OCI-LY7 (cell line): ENCODE results near the gene ZNF599. TPM values are rescaled to one million over a fixed set of nuclear protein-coding genes. Genes with fewer than 3 reads are reported as not detected.
A peak's percentile ranks its signal among the peaks of the same experiment; 100 is the strongest.

Source experiments
- BruUV-seq: library from RNA; stranded (reverse); fragments of 400-500 nt; replicated peaks from 2 replicates; lab custom pipeline; 2021; lab: Mats Ljungman, UMichigan
- CTCF ChIA-PET: fragments of 300-600 bp; sonication (Branson Sonifier 250); formaldehyde crosslinking; loops from one replicate; lab custom pipeline; 2022; ENCODE audit warnings: antibody characterized with exemption; ENCODE audit not compliant: unreplicated experiment; lab: Charles Lee
- POLR2A ChIA-PET: fragments of 300-600 bp; sonication (Branson Sonifier 250); formaldehyde crosslinking; loops from one replicate; lab custom pipeline; 2022; ENCODE audit warnings: antibody characterized with exemption; lab: Charles Lee
- DNase-seq: peaks from one replicate; pipeline ENCODE4 v3.0.0-alpha.2; 2015; ENCODE audit warnings: low spot score
- H2AFZ ChIP-seq: fragments of 200-600 bp; sonication (generic), shearing (Covaris generic); 2 replicates; pipeline ENCODE4 v1.6.1; 2014; ENCODE audit warnings: mild to moderate bottlenecking, antibody characterized with exemption, low read length, moderate library complexity
- H3K27ac ChIP-seq: fragments of 200-600 bp; sonication (generic); 2 replicates; pipeline ENCODE4 v1.5.1; 2014; ENCODE audit warnings: mixed run types, low read depth, mild to moderate bottlenecking, moderate library complexity, low read length, inconsistent platforms; ENCODE audit not compliant: poor library complexity, severe bottlenecking
- H3K36me3 ChIP-seq: fragments of 200-600 bp; sonication (generic); 2 replicates; pipeline ENCODE4 v1.6.1; 2014; ENCODE audit warnings: mild to moderate bottlenecking, antibody characterized with exemption, low read length, moderate library complexity, mixed read lengths; ENCODE audit not compliant: insufficient read depth
- H3K4me1 ChIP-seq: fragments of 200-600 bp; sonication (generic); 2 replicates; pipeline ENCODE4 v1.5.1; 2014; ENCODE audit warnings: mild to moderate bottlenecking, low read length; ENCODE audit not compliant: insufficient read depth, poor library complexity, severe bottlenecking
- H3K4me2 ChIP-seq: fragments of 200-600 bp; sonication (generic); 2 replicates; pipeline ENCODE4 v1.6.1; 2014; ENCODE audit warnings: mild to moderate bottlenecking, low read length
- H3K4me3 ChIP-seq: fragments of 200-600 bp; sonication (generic); 2 replicates; pipeline ENCODE4 v1.5.1; 2014; ENCODE audit warnings: mild to moderate bottlenecking, low read depth, low read length; ENCODE audit not compliant: poor library complexity, severe bottlenecking
- H3K79me2 ChIP-seq: fragments of 200-600 bp; sonication (generic); 2 replicates; pipeline ENCODE4 v1.6.1; 2016; ENCODE audit warnings: low read depth, mild to moderate bottlenecking, low read length, moderate library complexity, mixed read lengths; ENCODE audit not compliant: insufficient read depth
- H3K9me2 ChIP-seq: fragments of 200-600 bp; sonication (generic); 2 replicates; pipeline ENCODE4 v1.6.1; 2016; ENCODE audit warnings: mild to moderate bottlenecking, low read length, mixed read lengths; ENCODE audit not compliant: insufficient read depth
- H3K9me3 ChIP-seq: fragments of 200-600 bp; sonication (generic); 2 replicates; pipeline ENCODE4 v1.6.1; 2014; ENCODE audit warnings: mild to moderate bottlenecking, mixed run types, low read length, mixed read lengths
- H4K20me1 ChIP-seq: fragments of 200-600 bp; sonication (generic); 2 replicates; pipeline ENCODE4 v1.6.1; 2014; ENCODE audit warnings: mild to moderate bottlenecking, antibody characterized with exemption, low read length, moderate library complexity, mixed read lengths; ENCODE audit not compliant: insufficient read depth
- CTCF ChIP-seq: fragments of 200-600 bp; sonication (generic); conservative IDR thresholded peaks from 2 replicates; pipeline ENCODE4 v1.5.1; 2014; ENCODE audit warnings: mild to moderate bottlenecking, antibody characterized with exemption, low read length, moderate library complexity, mixed read lengths
- EZH2phosphoT487 ChIP-seq: fragments of 200-600 bp; sonication (generic); IDR thresholded peaks from 2 replicates; pipeline ENCODE4 v1.6.1; 2018; ENCODE audit warnings: low read depth, borderline replicate concordance, mild to moderate bottlenecking, mixed run types, antibody characterized with exemption, low read length, moderate library complexity, mixed read lengths
- intact Hi-C: fragments of 100-400 bp; cut with micrococcal nuclease; formaldehyde crosslinking; loops from one replicate; pipeline ENCODE4 v1.10.0; 2022; ENCODE audit not compliant: unreplicated experiment
- total RNA-seq, 2 experiments: library from RNA; depleted of rRNA in 1 of 2; stranded (reverse); fragments of >200 nt in 1 of 2; shearing (Covaris generic) in 1 of 2; gene quantifications; 2 replicates each; pipeline ENCODE4 v1.2.3, GENCODE V29; 2014 to 2022

The ZNF599 gene
- total RNA-seq, 2 experiments from 2014 or later = 3.0 to 3.3 TPM

- ChIA-PET CTCF (interaction anchor here (0.5 kb wide), 1 partner anchor 1455 kb away, joined by 3 read pairs; no protein-coding TSS in a partner anchor), POLR2A (interaction anchor here (0.5 to 1.1 kb wide), 2 partner anchors 57 to 307 kb away, joined by 3 to 4 read pairs; partner anchors contain the start of genes SCGB2B2 and ZNF302)
- no peak; the same call in 1 of the 2 replicates for TF ChIP-seq CTCF
- no peak for TF ChIP-seq EZH2phosphoT487
- H4K20me1 ChIP-seq = no peaks in the 10 kb centered on the region
- H3K79me2 ChIP-seq = no peaks in the 10 kb centered on the region
- H3K9me2 ChIP-seq = no peaks in the 10 kb centered on the region
- intact Hi-C loops = loop anchor here (1.0 kb wide), 1 partner anchor 57 kb away; the partner anchor contains the start of genes SCGB2B2 and ZNF302
- BruUV-seq = no TSS peak
- peak within 1 kb of the TSS; percentile 77 for H3K4me3 ChIP-seq
- peaks cover 4% of the 10 kb centered on the region for H3K36me3 ChIP-seq
- peaks cover 17% of the 10 kb centered on the region for H3K4me1 ChIP-seq
- no peaks in the 10 kb centered on the region for H3K9me3 ChIP-seq
- H2AFZ ChIP-seq = peak within 1 kb of the TSS; percentile 99
- peak within 1 kb of the TSS; percentile 85 for H3K4me2 ChIP-seq
- peak; percentile 87 for DNase-seq
- H3K27ac ChIP-seq = peak within 1 kb of the TSS; percentile 62
These were observed 39.1 kb downstream of the ZNF599 start, which contains the start of gene ZNF181 for GRCh38 chr19:34733746-34734536. Gene ZNF181 (plus strand): TSS chr19:34734243. CDS start chr19:34735038, 795 bp downstream.

- peaks cover 17% of the 10 kb centered on the region for H3K4me1 ChIP-seq
- TF ChIP-seq EZH2phosphoT487 (no peak), CTCF (no peak)
- no peaks in the 10 kb centered on the region for H4K20me1 ChIP-seq
- H3K4me2 ChIP-seq = peak overlapping the region; percentile 85
- H3K9me3 ChIP-seq = no peaks in the 10 kb centered on the region
- peak; percentile 70 for DNase-seq
- TSS peak; percentile 95 for BruUV-seq
- H2AFZ ChIP-seq = peak overlapping the region; percentile 99
- intact Hi-C loops = loop anchor here (1.0 kb wide), 1 partner anchor 56 kb away; the partner anchor contains the start of genes SCGB2B2 and ZNF302
- peak overlapping the region; percentile 77 for H3K4me3 ChIP-seq
- ChIA-PET CTCF (interaction anchor here (0.6 kb wide), 1 partner anchor 1881 kb away, joined by 4 read pairs; no protein-coding TSS in a partner anchor), POLR2A (interaction anchor here (1.1 kb wide), 2 partner anchors 33 to 56 kb away, joined by 3 to 4 read pairs; partner anchors contain the start of genes SCGB2B2 and ZNF302)
- H3K36me3 ChIP-seq = no peaks in the 10 kb centered on the region; the same call in 1 of the 2 replicates
- peak overlapping the region; percentile 62 for H3K27ac ChIP-seq
- H3K9me2 ChIP-seq = no peaks in the 10 kb centered on the region
- H3K79me2 ChIP-seq = no peaks in the 10 kb centered on the region
These were observed 39.7 kb downstream of the ZNF599 start for GRCh38 chr19:34733266-34733745.
